NCI-H226 (cell line): ENCODE results near the gene RGS18.
"Not testable (repeated sequence)": the region's sequence is repeated elsewhere in the genome, so short reads cannot be mapped to it uniquely, and the experiment has no call there.

Experiments
- DNase-seq: peaks from one replicate; pipeline ENCODE4 v3.0.0-alpha.2; 2015

The RGS18 gene, protein sequence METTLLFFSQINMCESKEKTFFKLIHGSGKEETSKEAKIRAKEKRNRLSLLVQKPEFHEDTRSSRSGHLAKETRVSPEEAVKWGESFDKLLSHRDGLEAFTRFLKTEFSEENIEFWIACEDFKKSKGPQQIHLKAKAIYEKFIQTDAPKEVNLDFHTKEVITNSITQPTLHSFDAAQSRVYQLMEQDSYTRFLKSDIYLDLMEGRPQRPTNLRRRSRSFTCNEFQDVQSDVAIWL

DNA sequence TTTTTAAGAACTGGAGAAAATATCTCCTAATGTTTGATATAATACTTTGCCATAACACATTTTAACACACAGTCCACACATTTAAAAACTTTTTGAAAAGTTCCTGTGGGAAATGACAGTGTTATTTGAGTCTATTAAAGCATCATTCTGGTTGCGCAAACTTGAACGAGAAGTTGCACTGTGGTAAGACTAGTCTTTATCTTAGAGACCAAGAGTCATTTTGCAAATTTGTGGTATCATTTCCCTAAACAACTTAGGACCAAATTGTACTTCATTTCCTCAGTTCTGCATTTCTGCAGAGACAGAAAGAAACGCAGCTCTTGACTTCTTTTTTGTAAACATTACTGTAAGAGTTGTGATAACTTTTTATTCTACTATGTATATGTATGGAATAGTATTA lies at the start of gene RGS18:
Gene RGS18, plus strand, starts transcription at position 282 of the 400 bp plus-strand sequence. CDS start 176 bp downstream, outside the sequence.
- peak; percentile 16 for DNase-seq

DNA sequence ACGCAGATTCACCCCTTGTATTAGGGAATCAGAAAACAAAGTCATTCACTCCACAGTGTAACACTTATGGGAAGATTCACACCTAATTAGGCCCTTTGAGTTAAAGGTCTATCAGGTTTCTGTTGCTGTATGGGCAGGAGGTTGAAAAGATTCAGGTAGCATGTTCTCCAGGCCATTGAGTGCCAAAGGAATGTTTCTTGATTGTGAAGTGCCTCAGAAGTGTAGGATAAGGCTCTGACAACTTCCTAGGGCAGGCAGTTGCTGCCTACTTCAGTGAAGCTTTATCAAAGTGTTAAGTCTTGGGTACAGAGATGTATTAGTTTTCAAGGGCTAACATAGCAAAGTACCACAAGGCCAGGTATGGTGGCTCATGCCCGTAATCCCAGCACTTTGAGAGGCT lies 48.7 kb upstream of the RGS18 start:
- no peak for DNase-seq

DNA sequence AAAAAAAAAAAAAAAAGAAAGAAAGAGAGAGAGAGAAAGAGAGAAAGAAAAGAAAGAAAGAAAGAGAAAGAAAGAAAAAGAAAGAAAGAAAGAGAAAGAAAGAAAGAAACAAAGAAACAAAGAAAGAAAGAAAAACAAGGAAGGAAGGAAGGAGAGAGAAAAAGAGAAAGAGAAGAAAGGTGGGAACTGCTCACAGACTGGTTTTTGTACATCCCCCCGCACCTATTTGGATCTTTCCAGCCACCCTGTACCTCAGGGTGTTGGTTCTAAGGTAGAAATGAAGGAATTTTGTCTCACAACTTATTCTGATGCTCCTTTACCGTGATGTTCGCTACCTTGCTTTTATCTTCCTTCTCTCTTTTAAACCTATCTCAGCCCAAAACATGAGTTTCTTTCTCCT lies 43.3 kb upstream of the RGS18 start:
- no peak for DNase-seq

DNA sequence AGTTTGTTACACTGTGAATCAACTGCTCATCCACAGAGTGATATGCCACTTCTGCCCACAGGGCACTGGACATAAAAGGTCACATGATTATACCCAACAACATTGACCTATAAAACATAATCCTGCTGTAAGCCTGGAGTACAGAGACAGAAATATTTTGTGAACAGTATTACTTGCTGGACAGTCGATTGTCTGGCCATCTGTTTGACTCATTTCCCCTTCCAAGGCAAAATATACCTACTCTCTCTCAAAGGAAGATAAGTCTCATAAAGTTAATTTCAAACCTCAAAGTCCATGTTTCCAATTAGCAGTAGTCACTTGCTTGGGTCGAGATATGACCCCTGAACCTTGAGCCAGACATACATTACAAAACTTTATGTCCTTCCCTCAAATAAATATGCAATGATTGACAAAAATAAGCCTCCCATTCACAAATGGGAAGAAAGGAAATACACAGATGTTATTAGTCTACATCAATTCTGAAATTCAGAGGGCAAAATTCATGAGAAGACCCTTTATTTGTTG lies 39.3 kb upstream of the RGS18 start:
- DNase-seq: no peak

DNA sequence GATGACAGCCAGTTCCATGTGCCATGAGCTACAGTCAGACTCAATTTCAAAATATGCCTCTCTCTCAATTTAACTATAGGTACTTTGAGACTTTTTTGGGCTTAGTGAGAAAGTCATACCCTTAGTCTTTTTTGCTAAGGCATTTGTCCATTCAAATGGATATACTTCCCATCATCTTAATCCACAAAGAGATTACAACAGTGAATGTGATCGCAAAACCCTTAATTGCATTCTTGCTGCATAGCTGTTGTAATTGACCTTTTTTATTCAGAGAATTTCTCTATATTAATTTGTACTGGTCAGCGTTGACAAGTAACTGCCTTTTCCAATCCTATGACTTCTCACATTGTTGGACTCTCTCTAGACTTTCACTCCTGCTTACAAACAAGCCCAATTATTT lies 38.6 kb upstream of the RGS18 start:
- DNase-seq: no peak

DNA sequence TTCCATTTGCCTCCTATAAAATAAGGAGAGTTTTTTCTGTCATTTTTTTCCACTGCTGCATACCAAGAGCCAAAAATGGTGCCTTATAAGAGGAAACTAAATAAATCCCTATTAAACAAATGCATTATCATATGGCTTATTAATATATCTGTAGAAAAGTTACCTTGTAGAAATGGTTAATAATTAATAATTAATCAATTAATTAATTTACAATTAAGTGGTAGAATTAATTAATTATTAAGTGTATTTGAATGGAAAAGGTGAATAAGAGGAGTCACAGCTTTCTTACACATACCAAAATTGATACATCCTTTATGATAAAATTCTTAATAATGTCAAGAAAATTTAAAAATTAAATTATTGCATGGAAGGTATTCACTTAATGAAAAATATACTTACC lies 35.6 kb upstream of the RGS18 start:
- no peak for DNase-seq

DNA sequence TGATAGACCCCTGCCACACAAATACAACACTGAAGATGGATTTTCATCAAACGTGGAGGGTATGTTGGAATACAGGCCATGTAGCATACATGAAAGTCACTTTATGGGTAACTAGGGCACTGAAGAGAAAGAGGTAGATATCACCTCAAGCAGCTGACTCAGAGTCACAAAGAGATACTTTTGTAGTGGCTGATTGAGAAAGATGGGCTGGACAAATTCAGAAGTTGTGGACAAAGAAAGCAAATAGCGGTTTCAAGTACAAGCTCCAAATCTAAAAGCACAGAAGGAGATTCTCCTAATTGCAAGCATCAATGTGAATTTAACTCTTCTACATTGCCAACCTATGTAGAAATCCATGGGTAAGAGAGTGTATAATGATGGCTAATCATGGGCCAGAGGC lies 35.0 kb upstream of the RGS18 start:
- DNase-seq: no peak

DNA sequence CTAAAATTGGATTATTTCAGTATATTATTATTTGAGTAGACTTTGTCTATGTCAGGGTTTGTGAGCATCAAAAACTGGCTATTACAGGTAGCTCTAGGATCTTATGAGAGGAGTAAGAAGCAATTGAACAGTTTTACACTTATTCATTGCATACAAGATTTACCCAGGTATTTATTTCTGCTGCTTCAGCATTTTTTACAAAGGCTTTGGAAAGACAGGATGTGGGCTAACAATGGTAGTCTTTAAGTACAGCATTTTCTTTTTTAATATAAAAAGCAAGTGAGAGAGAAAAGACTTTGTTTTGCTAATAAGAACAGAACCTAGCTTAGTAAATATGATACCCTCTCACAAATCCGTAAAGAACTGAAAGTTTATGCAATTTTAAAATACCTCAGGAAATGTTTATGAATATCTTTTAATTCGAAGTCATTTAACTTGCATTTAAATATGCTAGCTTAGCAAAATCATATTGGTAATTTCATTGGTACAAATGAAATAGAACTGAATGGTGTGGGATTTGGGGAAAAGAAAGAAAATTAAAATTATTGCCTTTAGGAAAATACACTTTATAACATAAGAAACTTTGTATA lies 32.1 kb upstream of the RGS18 start:
- no peak for DNase-seq

DNA sequence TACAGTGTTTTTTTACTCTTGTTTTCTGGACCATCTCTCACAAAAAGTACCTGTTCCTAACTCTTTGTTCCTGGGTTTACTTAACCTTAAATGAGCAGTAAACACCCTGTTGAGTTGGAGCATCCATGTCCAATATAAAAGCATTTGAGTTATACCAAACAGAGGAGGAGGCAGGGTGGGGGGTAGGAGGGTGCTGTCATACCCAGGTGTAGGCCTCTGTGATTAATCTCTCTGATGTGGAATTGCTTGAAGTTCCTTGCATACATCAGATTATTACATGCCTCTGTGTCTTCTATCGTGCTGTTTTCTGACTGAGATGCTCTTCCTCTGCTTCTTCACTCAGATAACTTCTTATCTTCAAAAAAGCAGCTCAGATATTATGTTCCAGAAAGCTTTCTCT lies 28.1 kb upstream of the RGS18 start:
- no peak for DNase-seq

DNA sequence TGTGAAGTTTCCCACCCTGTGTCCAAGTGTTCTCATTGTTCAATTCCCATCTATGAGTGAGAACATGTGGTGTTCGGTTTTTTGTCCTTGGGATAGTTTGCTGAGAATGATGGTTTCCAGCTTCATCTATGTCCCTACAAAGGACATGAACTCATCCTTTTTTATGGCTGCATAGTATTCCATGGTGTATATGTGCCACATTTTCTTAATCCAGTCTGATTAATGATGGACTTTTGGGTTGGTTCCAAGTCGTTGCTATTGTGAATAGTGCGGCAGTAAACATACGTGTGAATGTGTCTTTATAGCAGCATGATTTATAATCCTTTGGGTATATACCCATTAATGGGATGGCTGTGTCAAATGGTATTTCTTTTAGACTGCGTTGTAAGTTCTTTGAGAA lies 27.4 kb upstream of the RGS18 start:
- not testable (repeated sequence) for DNase-seq

DNA sequence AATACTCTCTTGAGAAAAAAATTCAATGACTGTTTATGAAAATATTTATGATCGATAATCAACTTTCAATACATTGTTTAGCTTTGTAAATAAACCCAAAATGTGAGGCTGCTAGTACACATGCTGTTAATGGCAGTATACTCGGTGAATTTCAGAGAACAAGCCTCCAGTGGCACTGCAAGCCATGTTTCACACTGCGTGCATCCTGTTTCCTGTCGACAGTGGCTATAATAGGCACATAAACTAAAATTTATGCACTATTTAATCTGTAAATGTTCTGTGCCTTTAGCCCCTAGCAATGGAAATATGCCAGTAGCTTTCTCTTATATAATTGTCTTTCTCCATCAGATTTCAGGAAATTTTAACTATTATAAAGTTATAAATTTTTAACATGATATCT lies 26.3 kb upstream of the RGS18 start:
- no peak for DNase-seq

DNA sequence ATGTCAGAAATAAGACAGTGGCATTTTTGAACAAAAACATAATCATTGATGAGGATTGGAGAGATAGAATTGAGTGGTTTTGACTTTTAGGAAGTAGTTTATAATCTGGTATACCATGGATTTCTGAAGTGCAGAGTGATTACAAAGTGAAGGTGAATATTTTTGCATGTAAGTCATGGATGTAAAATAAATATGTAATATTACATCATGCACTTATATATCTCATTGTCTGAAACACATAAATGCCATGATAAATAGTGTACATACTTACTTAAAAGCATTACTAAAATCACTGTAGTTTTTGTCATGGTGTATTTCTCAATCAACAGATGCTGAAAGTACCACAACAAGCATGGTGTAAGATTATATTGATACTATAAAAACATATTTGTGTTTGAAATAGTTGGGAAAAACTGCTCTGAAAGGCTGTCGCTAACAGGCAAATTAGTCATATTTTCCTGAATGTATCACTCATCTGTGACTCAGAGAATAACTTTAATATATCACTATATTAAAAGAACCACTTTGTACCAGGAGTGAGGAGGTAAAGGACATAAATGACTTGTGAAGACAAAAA lies 24.8 kb upstream of the RGS18 start:
- DNase-seq: peak; percentile 23

DNA sequence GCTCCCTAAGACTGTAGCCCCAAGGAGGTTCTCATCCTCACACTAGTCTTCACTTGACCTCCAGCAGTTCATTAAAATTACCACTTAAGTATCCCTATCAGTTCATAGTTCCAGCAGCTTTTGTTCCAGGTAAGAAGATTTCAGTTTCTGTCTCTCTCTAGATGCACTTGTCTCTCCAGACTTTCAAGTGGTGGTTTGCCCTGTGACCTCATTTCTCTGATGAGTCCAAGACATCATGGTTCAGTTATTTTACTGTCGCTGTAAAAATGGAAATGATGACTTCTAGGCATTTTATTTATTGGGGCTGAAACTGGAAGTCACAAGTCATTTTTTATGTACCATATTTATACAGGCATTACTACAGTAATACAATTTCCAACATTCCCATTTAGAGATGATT lies 17.9 kb upstream of the RGS18 start:
- no peak for DNase-seq

DNA sequence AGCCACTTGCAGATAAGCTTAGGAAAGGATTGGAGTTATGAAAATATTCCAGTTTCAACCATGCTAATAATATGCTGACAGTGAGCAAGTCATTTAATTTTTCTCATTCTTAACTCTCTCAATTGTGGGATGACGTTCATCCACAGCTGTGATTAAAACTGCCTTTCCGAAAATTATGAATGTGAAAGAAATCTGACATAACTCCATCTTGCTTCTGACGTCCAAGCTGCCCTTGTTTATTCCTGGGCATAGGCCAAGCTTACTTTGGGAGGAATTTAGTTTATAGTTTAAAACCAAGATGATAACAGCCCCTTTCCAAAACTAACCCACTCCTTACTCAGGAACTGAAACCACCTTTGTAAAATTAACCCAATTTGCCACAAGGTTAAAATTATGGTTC lies 11.0 kb upstream of the RGS18 start:
- peak; percentile 2 for DNase-seq

DNA sequence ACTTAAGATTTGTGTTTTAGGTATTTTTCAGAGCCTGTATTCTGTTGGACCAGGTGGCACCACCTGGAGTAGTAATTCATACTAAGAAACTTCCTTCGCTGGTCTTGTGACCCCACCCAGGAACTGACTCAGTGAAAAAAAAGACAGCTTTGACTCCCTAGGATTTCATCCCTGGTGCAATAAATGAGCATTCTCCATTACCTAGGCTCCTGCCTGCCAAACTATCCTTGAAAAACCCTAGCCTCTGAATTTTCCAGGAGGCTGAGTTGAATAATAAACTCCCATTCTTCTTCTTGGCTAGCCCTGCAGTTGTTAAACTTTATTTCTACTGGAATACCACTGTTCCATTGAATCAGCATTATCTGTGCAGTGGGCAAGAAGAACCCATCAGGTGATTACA lies 10.6 kb upstream of the RGS18 start:
- DNase-seq: peak; percentile 54

DNA sequence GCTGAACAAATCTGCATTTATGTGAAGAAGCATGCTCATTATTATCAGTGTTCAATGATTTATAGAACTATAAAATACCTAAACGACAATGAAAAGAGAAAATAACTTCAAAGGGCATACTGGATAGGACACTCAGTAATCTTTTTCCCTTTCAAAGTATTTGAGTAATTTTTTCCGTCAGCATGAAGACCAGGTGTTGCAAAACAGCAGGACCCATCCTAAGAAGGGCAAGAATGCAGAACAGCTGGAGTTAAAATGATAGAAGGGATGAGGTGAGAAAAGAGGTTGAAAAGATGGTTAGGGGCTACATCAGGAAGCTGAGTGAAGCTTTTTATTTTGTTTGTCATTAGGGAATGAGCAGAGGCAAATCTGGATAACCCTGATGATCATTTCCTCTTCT lies 7.1 kb upstream of the RGS18 start:
- no peak for DNase-seq

DNA sequence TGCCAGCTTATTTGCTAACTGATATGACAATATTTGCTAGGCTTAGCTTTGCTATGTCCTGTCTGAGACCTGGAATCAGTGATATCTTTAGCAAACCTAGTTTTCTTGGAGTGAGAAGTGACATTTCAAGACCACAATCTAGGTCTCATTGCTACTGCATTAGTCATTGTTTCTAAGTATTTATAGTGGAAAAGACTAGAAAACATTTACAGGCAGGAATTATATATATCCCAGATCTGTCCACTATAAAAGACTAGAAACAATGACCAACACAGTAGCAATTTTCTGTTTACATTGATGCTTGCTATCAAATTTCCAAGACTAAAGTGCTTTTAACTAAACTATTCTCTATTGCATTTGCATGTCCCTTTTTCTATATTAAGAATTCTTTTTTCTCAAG lies 5.0 kb upstream of the RGS18 start:
- no peak for DNase-seq

DNA sequence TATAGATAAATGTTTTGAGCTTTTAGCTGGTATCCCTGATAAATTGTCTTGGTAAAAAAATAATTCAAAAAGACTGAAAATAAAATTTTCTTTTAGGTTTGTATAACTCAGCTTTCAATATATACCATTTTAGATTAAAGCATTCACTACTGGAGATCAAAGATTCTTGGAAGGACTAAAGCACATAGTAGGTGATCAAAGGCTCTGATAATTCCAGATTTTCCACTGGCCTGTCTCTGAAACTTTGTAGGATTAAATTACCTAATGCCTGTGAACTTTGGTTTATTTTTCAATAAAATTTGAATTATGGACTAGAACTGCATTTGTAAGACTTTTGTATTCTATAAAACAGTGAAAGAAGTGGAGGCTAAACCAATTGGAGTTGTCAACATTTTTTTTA lies 1.2 kb upstream of the RGS18 start:
- no peak for DNase-seq

DNA sequence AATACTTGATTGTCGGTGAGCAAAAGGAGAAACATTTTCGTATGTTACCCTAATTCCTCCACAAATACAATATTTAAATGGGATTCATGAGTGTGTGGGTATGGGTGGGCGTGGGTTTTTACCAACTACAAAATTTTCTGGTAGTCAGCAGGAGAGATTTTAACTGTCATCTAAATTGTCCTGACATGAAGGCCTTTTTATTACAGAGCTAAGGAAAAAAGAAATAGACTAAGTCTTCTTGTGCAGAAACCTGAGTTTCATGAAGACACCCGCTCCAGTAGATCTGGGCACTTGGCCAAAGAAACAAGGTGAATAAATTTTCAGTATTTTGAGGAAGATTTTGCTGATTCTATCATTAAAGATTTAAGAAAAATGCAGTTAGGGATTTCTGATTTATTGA lies 752 bp downstream of the RGS18 start:
- no peak for DNase-seq

DNA sequence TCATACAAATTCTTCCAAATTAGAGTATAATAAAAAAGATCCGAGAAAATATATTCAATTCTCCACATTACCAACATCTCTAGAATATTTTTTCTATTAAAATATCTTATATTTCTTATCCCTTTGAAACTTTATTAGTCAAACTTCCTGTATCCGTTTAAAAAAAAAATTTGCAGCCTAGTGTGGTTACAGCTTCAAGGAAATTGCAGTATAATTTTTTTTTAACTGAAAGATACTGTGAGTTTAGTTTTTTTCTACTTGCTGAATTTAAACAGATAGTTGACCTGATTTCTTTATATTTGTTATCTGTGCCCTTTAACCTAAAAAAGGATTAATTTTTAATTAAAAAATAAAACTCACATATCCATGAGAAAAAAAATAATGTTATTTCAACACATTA lies 1.5 kb downstream of the RGS18 start:
- no peak for DNase-seq

DNA sequence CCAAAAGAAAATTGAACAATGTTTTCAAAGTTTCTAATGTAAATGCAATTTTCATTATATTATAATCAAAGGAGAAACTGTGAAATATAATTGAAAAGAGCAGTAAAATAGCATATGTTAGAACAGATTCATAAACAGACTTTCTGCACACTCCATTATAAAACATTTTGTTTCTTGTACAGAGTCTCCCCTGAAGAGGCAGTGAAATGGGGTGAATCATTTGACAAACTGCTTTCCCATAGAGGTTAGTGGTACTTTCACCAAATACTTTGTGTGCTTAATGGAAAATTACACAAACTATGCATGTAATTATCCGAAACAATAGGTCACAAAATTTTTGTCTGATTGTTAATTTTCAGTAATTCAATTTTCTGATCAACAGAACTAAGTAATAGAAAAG lies 1.9 kb downstream of the RGS18 start:
- DNase-seq: no peak

DNA sequence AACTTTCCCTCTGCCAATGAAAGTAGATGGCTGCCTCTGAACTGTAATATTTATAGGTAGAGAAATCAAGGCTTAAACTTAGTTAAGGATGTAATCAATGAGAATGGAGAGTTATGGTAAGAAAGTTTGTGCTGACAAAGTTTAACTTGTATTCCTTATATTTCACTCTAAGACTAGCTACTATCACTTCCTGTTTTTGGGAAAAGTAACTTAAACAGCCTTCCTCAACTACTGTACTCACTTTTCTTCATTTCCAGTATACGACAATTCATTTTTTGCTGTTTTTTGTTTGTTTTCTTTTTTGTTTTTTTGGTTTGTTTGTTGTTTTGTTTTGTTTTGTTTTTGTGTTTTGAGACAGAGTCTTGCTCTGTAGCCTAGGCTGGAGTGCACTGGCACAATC lies 3.7 kb downstream of the RGS18 start:
- DNase-seq: no peak

DNA sequence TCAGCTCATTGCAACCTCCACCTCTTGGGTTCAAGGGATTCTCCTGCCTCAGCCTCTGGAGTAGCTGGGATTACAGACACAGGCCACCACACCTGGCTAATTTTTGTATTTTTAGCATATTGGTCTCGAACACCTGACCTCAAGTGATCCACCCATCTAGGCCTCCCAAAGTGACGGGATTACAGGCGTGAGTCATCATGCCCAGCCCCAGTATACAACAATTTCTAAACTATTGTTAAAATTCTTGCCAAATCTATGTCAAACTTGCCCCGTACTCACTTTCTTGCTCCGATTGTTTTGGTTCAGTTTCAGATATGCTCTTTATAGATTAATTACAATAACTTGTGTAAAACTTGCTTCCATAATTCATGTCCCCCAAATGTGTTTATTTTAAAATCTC lies 4.1 kb downstream of the RGS18 start:
- DNase-seq: no peak

DNA sequence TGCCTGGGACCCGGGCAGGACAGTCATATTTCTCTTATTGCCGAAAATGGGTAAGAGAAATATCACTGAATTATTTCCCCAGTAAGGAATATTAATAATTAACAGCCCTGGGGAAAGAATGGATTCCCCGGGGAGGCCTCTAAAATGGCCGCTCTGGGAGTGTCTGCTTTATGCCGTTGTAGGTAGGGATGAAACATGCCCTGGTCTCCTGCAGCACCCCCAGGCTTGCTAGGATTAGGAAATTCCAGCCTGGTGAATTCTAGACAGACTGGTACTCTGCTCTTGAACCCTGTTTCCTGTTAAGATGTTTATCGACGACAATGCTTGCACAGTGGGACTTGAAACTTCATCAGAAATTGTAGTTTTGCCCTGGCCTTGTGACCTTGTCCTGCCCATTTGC lies 6.7 kb downstream of the RGS18 start:
- DNase-seq: not testable (repeated sequence)

DNA sequence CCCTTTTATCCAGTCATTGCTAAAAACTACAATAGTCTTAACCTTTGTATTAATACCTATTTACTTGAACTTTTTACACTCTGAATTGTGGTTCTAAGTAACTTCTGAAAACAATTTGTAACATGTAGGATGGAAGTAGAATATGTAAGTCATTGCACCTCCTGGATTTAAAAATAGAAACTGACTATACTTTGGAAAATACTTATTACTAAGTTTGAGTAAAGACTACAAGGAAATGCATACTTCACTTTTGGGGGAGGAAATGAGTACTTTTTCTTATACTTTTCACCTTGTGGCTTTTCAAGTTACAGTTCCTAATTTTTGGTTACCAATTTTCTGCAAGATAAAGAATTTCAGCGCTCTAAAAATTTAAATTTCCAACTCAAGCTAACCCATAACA lies 8.7 kb downstream of the RGS18 start:
- no peak for DNase-seq
